ENCODE results near the gene WDFY3. TPM values are rescaled to one million over a fixed set of nuclear protein-coding genes. Genes with fewer than 3 reads are reported as not detected.

WDFY3 gene
- total and polyA plus RNA-seq, 2 experiments from 2014 or later, result 8.0 to 89.0 TPM

GRCh38 chr4:84907145-84907544, 59.3 kb downstream of the WDFY3 start:
- H3F3A ChIP-seq (replicated peaks; ENCODE audit: low read depth), result no peaks in the 10 kb centered on the region
- H3K27me3 Mint-ChIP-seq (ENCODE audit: insufficient read depth, low read depth, poor library complexity), result no peaks in the 10 kb centered on the region
- no peaks in the 10 kb centered on the region for H3K9me2 ChIP-seq (ENCODE audit: insufficient read depth)
- no peak overlapping the region for H2AFZ ChIP-seq
- H4K20me1 ChIP-seq (replicated peaks; ENCODE audit: insufficient read depth), result 0 out of 2 replicates have a peak, but pooled peaks cover 3% of the 10 kb centered on the region
- H3K4me1 ChIP-seq (ENCODE audit: insufficient read depth), result peaks cover 37% of the 10 kb centered on the region
- no peak for DNase-seq (ENCODE audit: low spot score)
- peaks cover 40% of the 10 kb centered on the region for H3K4me1 Mint-ChIP-seq
- no peak overlapping the region for H3K4me3 Mint-ChIP-seq
- TF ChIP-seq STAT1 (IDR thresholded peaks at IDR 0.05; ENCODE audit: unreplicated experiment) (no peak), ETS1 (IDR thresholded peaks at IDR 0.05) (no peak), ZNF462 (CRISPR knock-in tag; IDR thresholded peaks at IDR 0.05) (no peak), POLR2AphosphoS5 (IDR thresholded peaks at IDR 0.05; ENCODE audit: low read depth) (no peak), NANOG (IDR thresholded peaks at IDR 0.05; ENCODE audit: borderline replicate concordance) (no peak)
- H3K4me2 ChIP-seq, result peak overlapping the region; percentile 6; the same call in 1 of the 2 replicates
- H3K4me3 ChIP-seq, result no peak overlapping the region
- H3K27me3 ChIP-seq (ENCODE audit: insufficient read depth), result no peaks in the 10 kb centered on the region
- H3K36me3 ChIP-seq (ENCODE audit: insufficient read depth), result no peaks in the 10 kb centered on the region
- H3K27ac ChIP-seq (ENCODE audit: low read depth), result no peak overlapping the region; the same call in 1 of the 2 replicates
- no peaks in the 10 kb centered on the region; the same call in 2 of the 3 replicates for H3K9me3 Mint-ChIP-seq
- no peak for ATAC-seq
- H3K79me2 ChIP-seq (replicated peaks; ENCODE audit: insufficient read depth), result peaks cover 56% of the 10 kb centered on the region
- H3K27ac Mint-ChIP-seq, result peak overlapping the region; percentile 37; the same call in 1 of the 2 replicates
- peaks cover 10% of the 10 kb centered on the region; the same call in 2 of the 3 replicates for H3K36me3 Mint-ChIP-seq (ENCODE audit: low read depth)
